Stimulated activated CD8-positive, alpha-beta memory T cell treated with anti-CD3 and anti-CD28 coated beads, Interleukin-15, amount 100 ng/mL, for 4 hours (primary cell): ENCODE data around the gene ZNF473.
"Not testable (repeated sequence)": the region's sequence is repeated elsewhere in the genome, so short reads cannot be mapped to it uniquely, and the experiment has no call there.

Experiments
- DNase-seq, 2 donors: peaks; one replicate each; pipeline ENCODE4 v3.0.0-alpha.2; 2020; ENCODE audit warnings: low read depth in 2 of 2

ZNF473 gene

DNA sequence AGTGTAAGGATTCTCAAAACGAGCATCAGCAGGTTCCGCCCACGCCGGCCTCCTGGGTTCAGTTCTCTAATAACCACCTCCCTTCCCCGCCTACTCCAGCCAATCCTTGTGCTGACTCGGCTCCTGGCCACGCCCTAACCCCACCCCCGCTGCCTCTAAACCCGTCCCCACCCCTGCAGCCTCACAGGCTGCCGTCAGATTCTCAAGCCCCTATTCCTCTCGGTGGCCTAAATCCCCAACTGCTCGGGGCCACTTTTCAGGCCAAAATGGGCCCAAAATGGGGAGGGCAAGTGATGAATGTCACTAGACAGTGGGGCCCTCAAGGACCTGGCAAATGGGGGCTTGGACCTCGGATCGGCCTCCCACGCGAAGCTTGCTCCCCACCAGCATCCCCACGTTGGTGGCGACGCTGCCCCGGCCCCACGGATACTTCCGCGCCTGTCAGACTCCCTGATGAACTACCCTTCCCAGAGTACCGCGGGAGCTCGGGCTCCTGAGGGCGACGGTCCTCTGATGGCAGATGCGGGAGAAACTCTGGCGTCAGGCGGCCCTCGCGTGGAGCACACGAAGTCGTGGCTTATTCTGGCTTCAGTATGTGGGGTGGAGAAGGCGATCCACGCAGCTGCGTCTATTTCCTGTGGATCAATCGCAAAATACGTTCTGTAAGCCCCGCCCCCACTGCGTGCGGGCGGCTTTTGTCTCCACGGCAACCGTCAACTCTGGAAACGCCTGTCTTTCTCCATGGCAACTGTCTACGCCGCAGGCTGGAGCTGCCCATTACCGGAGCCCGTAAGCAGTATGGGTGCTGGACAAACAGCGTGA, 24.8 kb downstream of the ZNF473 start:
- peak; percentile 70 to 88 for DNase-seq

DNA sequence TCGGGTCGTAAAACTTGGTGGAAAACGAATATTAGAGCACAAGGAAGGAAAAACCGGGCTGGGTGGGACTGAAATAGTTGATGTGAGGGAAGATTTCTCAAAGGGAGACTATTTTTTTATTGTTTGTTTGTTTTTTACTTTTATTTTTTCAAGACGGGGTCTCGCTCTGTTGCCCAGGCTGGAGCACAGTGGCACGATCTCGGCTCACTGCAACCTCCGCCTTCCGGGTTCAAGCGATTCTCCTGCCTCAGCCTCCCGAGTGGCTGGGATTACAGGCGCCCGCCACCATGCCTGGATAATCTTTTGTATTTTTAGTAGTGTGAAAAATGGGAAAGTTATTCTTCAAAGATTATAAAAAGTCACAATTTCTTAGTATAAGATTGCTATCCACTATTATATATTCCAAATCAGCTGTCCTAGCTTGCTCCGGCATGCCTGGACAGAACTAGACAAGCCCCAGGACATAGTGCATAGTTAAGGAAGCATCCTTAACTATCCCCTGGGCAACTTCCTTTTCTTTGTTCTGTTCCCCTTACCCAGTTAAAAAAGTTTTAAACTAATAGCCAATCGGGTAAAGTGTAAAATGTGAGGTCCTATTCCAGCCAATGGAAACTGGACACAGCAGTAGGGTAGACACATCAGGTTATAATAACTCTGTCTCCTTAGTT, 25.6 kb downstream of the ZNF473 start:
- DNase-seq: not testable (repeated sequence)

DNA sequence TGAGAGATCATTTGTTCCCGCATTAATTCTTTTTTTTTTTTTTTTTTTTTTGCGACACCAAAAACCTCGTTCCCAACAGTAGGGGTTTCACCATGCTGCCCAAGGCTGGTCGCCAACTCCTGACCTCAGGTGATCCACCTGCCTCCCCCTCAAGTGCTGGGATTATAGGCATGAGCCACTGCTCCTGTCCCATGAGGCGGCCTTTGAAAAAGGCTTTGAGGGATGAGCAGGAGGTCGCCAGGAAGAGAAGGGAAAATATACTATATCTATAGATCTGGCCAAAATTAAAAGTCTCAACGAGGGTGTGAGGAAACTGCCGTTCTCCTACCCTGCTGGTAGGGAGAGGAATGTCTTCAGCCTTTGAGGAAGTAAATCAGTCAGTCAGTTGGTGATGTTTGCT, 26.2 kb downstream of the ZNF473 start:
- DNase-seq: no peak

DNA sequence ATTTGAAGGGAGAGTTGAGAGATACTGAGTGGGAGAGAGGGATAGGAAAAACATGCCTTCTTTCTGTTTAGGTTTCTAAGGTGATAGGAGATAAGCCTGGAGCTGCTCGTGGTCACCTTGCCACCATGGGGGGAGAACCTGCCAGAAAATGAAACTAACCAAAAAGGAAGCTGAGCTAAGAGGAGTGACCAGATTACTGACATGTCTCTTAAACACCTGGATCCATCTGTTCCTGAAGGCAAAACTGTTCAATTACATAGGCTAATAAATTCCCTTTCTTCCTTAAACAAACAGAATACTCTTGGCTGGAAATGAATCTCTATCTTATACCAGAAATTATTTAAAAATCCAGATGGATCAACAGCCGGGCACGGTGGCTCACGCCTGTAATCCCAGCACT, 27.3 kb downstream of the ZNF473 start:
- DNase-seq: no peak

DNA sequence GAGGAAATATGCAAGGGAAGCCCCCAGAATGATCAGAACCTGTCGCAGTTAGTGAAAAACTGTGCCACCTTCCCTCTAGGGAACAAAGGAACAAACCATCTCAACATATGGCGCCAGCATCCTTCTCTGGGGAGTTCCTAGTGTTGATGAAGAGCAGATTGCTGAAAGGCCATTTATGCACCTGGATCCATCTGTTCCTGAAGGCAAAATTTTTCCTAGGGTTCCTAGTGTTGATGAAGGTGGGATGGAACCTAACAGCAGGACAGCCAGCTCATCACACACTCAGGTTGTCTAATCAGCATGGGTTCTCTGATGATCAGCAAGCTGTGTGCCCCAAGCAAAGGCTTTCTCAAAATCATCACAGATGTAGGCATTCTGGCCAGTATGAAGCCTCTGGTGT, 32.6 kb downstream of the ZNF473 start:
- no peak for DNase-seq

DNA sequence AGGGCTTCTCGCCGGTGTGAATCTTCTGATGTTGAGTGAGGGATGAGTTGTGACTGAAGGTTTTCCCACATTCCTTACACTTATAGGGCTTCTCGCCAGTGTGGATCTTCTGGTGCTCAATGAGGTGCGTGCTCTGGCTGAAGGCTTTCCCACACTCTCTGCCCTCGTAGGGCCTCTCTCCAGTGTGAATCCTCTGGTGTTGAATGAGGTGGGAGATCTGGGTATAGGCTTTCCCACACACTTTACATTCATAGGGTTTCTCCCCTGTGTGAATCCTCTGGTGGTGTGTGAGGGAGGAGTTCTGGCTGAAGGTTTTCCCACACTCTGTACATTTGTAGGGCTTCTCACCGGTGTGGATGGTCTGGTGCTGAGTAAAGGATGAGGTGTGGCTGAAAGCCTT, 33.2 kb downstream of the ZNF473 start:
- DNase-seq: no peak

DNA sequence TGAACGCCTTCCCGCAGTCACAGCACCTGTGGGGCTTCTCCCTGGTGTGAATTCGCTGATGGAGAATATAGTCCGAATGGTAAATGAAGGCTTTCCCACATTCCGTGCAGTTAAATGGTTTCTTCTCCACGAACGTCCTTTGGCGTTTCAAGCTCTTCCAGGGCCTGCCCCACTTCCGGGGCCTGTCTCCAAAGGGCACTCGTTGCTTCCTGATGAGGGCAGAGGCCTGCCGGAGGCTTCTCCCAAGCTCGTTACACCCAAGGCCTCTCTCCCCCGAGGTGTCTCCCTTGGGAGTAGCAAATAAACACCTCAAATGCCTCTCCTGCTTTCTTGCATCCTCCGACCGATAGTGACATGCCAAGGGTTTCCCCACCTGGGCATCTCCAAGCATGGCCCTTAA, 34.3 kb downstream of the ZNF473 start:
- no peak for DNase-seq

DNA sequence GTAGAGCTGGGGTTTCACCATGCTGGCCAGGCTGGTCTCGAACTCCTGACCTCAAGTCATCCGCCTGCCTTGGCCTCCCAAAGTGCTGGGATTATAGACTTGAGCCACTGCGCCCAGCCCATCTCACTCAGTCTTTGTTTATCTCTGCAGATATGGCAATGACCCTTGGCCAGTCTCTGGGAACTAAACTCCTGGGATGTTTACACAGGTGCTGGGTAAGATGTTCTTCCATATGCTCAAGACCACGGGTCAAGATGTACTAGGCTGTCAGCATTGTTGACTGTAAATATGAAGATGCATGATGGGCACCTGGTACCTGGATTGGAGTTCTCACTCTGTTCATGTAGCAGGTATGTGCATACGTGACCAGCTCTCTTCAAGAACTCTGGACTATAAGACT, 35.8 kb downstream of the ZNF473 start:
- no peak for DNase-seq

DNA sequence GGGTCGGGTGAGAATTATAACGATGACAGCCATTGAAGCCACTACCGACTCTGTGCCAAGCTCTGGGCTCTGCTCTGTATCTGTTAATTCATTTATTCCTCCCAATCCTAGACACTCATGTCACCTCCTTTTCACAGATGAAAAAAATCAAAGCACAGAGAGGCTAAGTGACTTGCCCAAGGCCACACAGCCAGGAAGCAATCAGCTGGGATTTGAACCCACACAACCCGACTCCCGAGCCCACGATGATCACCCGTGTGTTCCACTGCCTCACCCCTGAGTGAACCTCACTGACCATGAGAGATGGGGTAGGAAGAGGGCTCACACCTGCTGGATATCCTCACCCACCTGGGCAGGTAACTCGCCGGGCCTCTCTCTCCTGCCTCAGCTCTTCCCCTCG, 40.1 kb downstream of the ZNF473 start:
- DNase-seq: no peak

DNA sequence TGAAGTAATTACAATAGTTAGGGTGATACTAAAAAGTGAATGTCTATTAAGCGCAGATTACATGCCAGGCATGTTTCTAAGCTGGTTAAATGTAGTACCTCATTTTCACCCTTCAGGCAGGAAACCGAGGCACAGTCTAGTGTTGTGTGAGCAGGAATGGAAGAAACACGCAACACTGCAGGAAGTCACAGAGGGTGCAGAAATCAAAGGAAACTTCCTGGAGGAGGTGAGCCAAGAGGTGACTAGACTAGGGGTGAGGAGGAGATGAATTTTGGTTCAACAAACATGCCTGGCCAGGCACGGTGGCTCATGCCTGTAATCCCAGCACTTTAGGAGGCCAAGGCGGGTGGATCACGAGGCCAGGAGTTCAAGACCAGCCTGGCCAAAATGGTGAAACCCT, 41.8 kb downstream of the ZNF473 start:
- DNase-seq: no peak

DNA sequence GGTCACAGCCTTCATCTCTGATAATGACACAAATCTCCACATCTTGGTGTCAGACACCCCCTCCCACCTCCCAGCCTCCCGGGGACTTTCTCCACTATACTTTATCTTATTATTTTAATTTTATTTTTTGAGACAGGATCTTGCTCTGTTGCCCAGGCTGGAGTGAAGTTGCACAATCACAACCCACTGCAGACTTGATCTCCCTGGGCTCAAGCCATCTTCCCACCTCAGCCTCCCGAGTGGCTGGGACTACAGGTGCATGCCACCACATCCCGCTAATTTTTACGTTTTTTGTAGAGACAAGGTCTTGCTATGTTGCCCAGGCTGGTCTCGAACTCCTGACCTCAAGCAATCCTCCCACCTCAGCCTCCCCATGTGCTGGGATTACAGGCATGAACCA, 42.6 kb downstream of the ZNF473 start:
- DNase-seq: not testable (repeated sequence)

DNA sequence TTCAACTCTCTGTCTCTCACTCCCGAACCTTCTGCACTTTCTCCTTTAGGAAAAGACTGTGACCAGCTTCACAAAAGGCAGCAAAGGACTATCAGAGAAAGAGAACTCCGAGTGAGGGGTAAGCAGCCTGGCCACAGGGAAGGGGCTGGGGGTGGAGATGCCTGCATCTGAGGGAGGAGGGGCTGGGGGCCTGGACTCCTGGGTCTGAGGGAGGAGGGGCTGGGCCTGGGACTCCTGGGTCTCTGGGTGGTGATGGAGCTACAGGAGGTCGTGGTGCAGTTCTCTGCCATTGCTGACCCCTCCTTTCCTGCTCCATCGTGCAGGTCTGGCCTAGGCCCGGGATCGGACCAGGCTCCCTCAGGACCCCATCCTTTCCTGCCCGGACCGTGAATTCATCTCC, 49.3 kb downstream of the ZNF473 start:
- not testable (repeated sequence) for DNase-seq

DNA sequence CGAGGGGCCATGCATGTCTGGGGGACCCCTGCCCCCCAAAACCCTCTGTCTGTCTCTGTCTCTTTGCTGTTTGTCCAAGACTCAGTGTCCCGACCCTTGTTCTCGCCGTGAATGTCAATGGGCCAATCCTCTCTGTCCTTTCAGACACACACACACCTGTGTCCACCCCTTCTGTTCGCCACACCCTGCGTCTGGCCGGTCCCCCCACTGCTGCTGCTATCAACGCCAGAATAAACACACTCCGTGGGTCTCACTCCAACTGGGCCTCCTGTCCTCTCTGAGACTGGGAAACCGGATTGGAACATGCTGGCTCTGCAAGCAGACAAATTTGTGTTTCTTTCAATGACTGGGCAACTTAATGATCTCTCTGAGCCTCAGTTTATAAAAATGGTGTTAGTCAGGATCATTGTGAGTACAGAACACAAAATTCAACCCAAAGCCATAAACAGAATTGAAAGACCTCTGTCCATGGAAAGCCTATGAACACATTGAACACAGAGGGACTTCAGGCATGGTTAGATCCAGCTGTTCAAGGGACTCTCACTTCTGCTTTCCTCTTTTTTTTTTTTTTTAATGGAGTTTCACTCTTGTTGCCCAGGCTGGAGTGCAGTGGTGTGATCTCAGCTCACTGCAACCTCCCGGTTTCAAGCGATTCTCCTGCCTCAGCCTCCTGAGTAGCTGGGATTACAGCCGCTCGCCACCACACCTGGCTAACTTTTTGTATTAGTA, 50.0 kb downstream of the ZNF473 start:
- DNase-seq: not testable (repeated sequence)

DNA sequence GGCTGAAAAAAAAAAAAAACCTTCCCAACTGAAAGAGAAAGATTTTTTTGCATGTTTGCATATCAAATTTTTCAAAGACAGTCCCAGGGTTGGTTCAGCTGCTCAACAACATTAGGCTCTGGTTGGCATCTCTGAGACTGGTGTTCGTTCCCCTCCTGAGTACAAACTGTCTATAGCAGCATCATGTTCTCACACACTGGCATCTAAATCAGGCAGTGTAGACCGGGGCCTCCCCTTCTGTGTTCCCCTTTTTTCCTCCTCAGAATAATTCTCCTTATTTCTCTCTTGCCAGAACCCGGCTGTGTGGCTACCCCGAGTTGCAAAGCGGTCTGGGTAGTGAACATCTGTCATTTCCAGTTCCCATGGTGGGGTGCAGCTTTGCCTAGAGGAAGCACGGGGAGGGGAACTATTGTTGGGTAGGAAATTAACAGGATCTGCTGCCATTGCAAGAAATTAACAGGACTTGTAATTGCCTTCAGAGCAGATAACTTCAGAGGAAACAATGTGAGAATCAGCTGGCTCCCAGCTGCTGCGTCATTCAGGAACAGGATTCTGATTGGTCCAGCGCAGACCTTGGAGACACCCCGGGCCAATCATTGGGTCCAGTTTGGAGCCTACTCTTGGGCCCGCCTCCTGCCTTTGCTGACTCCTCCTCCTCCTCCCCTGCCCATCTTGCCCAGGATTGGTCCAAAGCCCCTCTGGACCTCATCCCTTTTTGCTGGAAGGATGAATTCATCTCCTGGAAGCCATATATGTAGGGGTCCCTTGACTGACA, 51.0 kb downstream of the ZNF473 start:
- DNase-seq: not testable (repeated sequence)

DNA sequence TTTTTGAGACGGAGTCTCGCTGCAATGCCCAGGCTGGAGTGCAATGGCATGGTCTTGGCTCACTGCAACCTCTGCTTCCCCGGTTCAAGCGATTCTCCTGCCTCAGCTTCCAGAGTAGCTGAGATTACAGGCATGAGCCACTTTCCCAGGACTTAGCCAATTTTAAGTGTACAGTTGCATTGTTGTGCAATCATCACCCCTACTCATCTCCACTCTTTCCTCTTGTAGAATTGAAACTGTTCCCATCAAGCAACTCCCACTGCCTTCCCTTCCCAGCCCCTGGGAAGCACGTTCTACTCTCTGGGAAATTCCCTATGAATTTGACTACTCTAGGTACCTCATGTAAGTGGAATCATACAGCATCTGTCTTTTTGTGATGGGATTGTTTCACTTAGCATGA, 53.2 kb downstream of the ZNF473 start:
- DNase-seq: not testable (repeated sequence)

DNA sequence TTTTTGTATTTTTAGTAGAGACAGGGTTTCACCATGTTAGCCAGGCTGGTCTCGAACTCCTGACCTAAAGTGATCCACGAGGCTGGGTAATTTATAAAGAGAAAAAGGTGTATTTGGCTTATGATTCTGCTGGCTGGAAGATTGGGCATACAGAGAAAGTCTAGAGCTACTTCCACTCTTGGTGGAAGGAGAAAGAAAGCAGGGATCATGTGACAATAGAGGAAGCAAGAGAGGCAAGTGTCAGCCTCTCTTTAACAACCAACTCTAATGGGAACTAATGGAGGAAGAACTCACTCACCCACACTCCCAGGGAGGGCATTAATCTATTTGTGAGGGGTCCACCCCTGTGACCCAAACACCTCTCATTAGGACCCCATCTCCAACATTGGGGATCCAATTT, 58.6 kb downstream of the ZNF473 start:
- not testable (repeated sequence) for DNase-seq

DNA sequence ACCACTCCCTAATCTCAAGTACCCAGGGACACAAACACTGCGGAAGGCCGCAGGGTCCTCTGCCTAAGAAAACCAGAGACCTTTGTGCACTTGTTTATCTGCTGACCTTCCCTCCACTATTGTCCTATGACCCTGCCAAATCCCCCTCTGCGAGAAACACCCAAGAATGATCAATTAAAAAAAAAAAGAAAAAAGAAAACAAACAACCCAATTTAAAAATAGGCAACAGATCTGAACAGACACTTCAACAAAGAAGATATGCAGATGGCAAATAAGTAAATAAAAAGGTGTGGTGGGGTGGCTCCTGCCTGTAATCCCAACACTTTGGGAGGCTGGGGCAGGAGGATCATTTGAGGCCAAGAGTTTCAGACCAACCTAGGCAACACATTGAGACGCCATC, 61.3 kb downstream of the ZNF473 start:
- not testable (repeated sequence) for DNase-seq

DNA sequence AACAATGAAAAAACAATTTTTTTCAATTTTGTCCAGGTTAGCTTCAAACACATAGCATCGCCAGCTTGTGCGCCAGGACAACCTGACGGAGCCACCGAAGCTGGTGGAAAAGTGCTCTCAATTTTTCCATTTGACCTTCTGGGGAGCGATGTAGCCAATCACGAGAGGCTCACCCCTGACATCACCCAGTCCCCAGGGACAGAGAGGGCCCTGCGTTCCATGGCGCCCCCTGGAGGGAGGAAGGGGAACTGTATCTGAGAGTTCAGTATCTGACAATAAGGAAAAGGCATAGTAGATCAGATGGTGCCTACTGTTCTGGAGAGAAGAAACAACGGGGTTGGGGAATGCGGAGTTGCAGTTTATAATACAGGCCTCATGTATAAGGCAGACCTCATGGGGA, 64.9 kb downstream of the ZNF473 start:
- not testable (repeated sequence) for DNase-seq

DNA sequence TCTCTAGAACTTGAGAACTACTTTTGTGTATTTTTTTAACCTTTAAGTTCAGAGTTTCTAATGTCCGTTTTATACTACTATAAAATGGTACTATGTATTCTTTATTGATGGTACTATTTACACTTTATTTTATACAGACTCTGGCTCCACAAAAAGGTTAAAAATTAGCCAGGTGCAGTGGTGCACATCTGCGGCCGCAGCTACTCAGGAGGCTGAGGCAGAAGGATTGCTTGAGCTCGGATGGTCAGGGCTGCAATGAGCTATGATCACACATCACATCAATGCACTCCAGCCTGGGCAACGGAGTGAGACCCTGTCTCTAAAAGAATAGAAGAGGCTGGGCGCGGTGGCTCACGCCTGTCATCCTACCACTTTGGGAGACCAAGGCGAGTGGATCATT, 66.0 kb downstream of the ZNF473 start:
- not testable (repeated sequence) for DNase-seq

DNA sequence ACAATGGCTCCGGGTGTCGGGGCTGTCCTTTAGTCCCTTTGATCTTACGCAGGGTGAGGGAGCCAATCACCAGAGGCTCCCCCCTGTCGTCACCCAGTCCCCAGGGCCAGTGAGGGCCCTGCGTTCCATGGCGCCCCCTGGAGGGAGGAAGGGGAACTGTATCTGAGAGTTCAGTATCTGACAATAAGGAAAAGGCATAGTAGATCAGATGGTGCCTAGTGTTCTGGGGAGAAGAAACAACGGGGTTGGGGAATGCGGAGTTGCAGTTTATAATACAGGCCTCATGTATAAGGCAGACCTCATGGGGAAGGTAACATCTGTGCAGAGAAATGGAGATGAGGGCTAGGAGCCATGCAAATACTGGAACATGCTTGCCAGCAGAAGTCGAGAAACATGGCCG, 66.8 kb downstream of the ZNF473 start:
- not testable (repeated sequence) for DNase-seq

DNA sequence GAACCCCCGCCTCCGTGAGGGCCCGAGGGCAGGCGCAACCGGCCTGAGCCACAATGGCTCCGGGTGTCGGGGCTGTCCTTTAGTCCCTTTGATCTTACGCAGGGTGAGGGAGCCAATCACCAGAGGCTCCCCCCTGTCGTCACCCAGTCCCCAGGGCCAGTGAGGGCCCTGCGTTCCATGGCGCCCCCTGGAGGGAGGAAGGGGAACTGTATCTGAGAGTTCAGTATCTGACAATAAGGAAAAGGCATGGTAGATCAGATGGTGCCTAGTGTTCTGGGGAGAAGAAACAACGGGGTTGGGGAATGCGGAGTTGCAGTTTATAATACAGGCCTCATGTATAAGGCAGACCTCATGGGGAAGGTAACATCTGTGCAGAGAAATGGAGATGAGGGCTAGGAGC, 72.1 kb downstream of the ZNF473 start:
- not testable (repeated sequence) for DNase-seq

DNA sequence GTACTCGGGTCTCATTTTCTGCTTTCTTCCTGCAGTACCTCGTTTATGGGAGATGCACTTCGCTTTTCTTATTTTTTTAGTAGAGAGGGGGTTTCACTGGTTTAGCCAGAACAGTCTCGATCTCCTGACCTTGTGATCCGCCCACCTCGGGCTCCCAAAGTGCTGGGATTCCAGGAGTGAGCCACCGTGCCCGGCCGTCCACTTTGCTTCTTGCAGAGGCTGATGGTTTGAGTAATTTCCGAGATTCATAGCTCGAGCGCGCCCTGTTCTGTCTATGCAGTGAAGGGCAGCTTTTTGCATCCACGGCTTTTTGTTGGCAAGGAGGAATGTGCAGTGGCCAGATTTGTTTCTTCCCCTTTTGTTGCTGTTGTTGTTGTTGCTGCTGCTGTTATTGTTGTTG, 73.1 kb downstream of the ZNF473 start:
- DNase-seq: not testable (repeated sequence)
